GM12878 (cell line): ENCODE measurements around the gene KCNJ13. TPM values are rescaled to one million over a fixed set of nuclear protein-coding genes. Genes with fewer than 3 reads are reported as not detected.

Source experiments
- ATAC-seq: fragments of 200-7000 bp; cut with Tn5 transposase; 3 replicates; pipeline ENCODE4 v1.9.1; 2020; ENCODE audit warnings: mild to moderate bottlenecking, moderate library complexity
- BruUV-seq: library from RNA; stranded (reverse); fragments of 400-500 nt; replicated peaks from 2 replicates; lab custom pipeline; 2021; lab: Mats Ljungman, UMichigan
- CTCF ChIA-PET: fragments of 300-600 bp; sonication (Branson Sonifier 250); formaldehyde crosslinking; extraction: SDS; loops from one replicate; lab custom pipeline; 2021; ENCODE audit warnings: inconsistent platforms; lab: Yijun Ruan, JAX
- POLR2A ChIA-PET: fragments of 350-600 bp; formaldehyde crosslinking; extraction: SDS; loops from one replicate; lab custom pipeline; 2021; ENCODE audit warnings: inconsistent platforms; lab: Charles Lee
- RAD21 ChIA-PET: fragments of 300-600 bp; sonication (Branson Sonifier 250); formaldehyde crosslinking; loops from one replicate; lab custom pipeline; 2023; ENCODE audit warnings: antibody characterized with exemption; ENCODE audit not compliant: unreplicated experiment; lab: Charles Lee
- SMC1A ChIA-PET: fragments of 300-600 bp; sonication (Branson Sonifier 250); formaldehyde crosslinking; loops from one replicate; lab custom pipeline; 2023; ENCODE audit not compliant: unreplicated experiment, uncharacterized antibody; lab: Charles Lee
- DNase-seq: peaks from one replicate; pipeline ENCODE4 v3.0.0-alpha.2; 2011; ENCODE audit warnings: low read depth, low spot score
- FAIRE-seq: peaks from 3 replicates; lab custom pipeline; 2011; peaks lifted over from hg19 to GRCh38; lab: Jason Lieb, UNC
- H2AFZ ChIP-seq: 2 replicates; pipeline ENCODE4 v1.6.0; 2011; ENCODE audit warnings: low read depth, low read length, control low read depth; ENCODE audit not compliant: control insufficient read depth
- H3K27ac ChIP-seq: 2 replicates; pipeline ENCODE4 v1.5.1; 2011; ENCODE audit warnings: control low read depth; ENCODE audit not compliant: control insufficient read depth, insufficient read depth
- H3K27me3 ChIP-seq, 2 experiments: replicated peaks in 1 of 2; 2 replicates each; pipeline versions ENCODE4 v1.6.0 to v1.6.1; 2011; ENCODE audit warnings: low read length in 1 of 2; ENCODE audit not compliant: control insufficient read depth in 2 of 2, insufficient read depth in 2 of 2
- H3K36me3 ChIP-seq, 2 experiments: 2 replicates each; pipeline ENCODE4 v1.5.1; 2011; ENCODE audit warnings: low read length in 1 of 2; ENCODE audit not compliant: control insufficient read depth in 2 of 2, insufficient read depth in 2 of 2
- H3K4me1 ChIP-seq: 2 replicates; pipeline ENCODE4 v1.6.1; 2011; ENCODE audit warnings: mild to moderate bottlenecking, low read length, moderate library complexity, mixed read lengths; ENCODE audit not compliant: control insufficient read depth, insufficient read depth
- H3K4me2 ChIP-seq: 2 replicates; pipeline ENCODE4 v1.6.0; 2011; ENCODE audit warnings: control low read depth; ENCODE audit not compliant: control insufficient read depth, insufficient read depth
- H3K4me3 ChIP-seq: fragments of 200-600 bp; sonication (generic); 2 replicates; pipeline ENCODE4 v1.5.1; 2016
- H3K79me2 ChIP-seq: 2 replicates; pipeline ENCODE4 v1.6.0; 2011; ENCODE audit warnings: low read length; ENCODE audit not compliant: control insufficient read depth, insufficient read depth
- H3K9ac ChIP-seq: 2 replicates; pipeline ENCODE4 v1.8.0; 2011; ENCODE audit warnings: low read length, control low read depth, mixed read lengths; ENCODE audit not compliant: control insufficient read depth, insufficient read depth
- H3K9me3 ChIP-seq: replicated peaks from 3 replicates; pipeline ENCODE4 v1.5.1; 2011; ENCODE audit warnings: mild to moderate bottlenecking, low read length; ENCODE audit not compliant: control insufficient read depth, insufficient read depth
- H4K20me1 ChIP-seq: 2 replicates; pipeline ENCODE4 v1.6.0; 2011; ENCODE audit not compliant: control insufficient read depth, insufficient read depth
- ATF7 ChIP-seq: fragments of 450-650 bp; IDR thresholded peaks from 2 replicates; pipeline ENCODE4 v1.6.1; 2016; ENCODE audit warnings: low read depth, mild to moderate bottlenecking
- BACH1 ChIP-seq: fragments of 450-650 bp; IDR thresholded peaks from 2 replicates; pipeline ENCODE4 v1.6.1; 2017; ENCODE audit warnings: mild to moderate bottlenecking, borderline replicate concordance
- BHLHE40 ChIP-seq, 2 experiments: fragments of 450-650 bp in 1 of 2; IDR thresholded peaks; 2 replicates each; pipeline ENCODE4 v1.6.1; 2011 to 2017; ENCODE audit warnings: low read depth in 2 of 2, borderline replicate concordance in 1 of 2, improper control_type of control experiment in 1 of 2, low read length in 1 of 2, mild to moderate bottlenecking in 1 of 2
- BMI1 ChIP-seq: fragments of 450-650 bp; IDR thresholded peaks from 2 replicates; pipeline ENCODE4 v1.6.1; 2016; ENCODE audit warnings: mild to moderate bottlenecking, moderate library complexity, borderline replicate concordance
- DPF2 ChIP-seq: fragments of 450-650 bp; IDR thresholded peaks from 2 replicates; pipeline ENCODE4 v1.6.1; 2017; ENCODE audit warnings: mild to moderate bottlenecking
- EGR1 ChIP-seq, 2 experiments: IDR thresholded peaks; 1 replicate in 1 of 2; 2 replicates in 1 of 2; pipeline ENCODE4 v1.6.1; 2011 to 2012; ENCODE audit warnings: low read depth in 2 of 2, low read length in 2 of 2, borderline replicate concordance in 1 of 2, mild to moderate bottlenecking in 1 of 2, moderate library complexity in 1 of 2
- IKZF2 ChIP-seq, 2 experiments: fragments of 450-650 bp; IDR thresholded peaks; 2 replicates each; pipeline ENCODE4 v1.6.1; 2017; ENCODE audit warnings: mild to moderate bottlenecking in 2 of 2, moderate library complexity in 2 of 2
- MEF2B ChIP-seq: fragments of 450-650 bp; IDR thresholded peaks from 2 replicates; pipeline ENCODE4 v1.6.1; 2018; ENCODE audit warnings: mild to moderate bottlenecking, moderate library complexity; ENCODE audit not compliant: partially characterized antibody, poor library complexity, severe bottlenecking
- MTA2 ChIP-seq: fragments of 450-650 bp; IDR thresholded peaks from 2 replicates; pipeline ENCODE4 v1.6.1; 2016; ENCODE audit warnings: low read depth, mild to moderate bottlenecking, moderate library complexity
- NFYB ChIP-seq: IDR thresholded peaks from 2 replicates; pipeline ENCODE4 v1.6.1; 2011; ENCODE audit warnings: low read depth, mild to moderate bottlenecking, low read length, improper control_type of control experiment, moderate library complexity; ENCODE audit not compliant: insufficient read depth
- ZNF217 ChIP-seq: fragments of 450-650 bp; IDR thresholded peaks from 2 replicates; pipeline ENCODE4 v1.6.1; 2017; ENCODE audit warnings: antibody characterized with exemption, mild to moderate bottlenecking
- ZZZ3 ChIP-seq: IDR thresholded peaks from 2 replicates; pipeline ENCODE4 v1.6.1; 2011; ENCODE audit warnings: low read depth; ENCODE audit not compliant: control insufficient read depth, insufficient read length
- WGBS: methylation state at CpG from one replicate; pipeline ENCODE4 v1.1.6; 2016; ENCODE audit warnings: low lambda C conversion rate; ENCODE audit not compliant: insufficient replicate concordance, insufficient coverage; ENCODE audit errors: missing lambda C conversion rate; 5-methylcytosine and 5-hydroxymethylcytosine counted together
- in situ Hi-C: fragments of 300-500 bp; cut with MboI; formaldehyde crosslinking; loops from 9 replicates; pipeline ENCODE4 v1.14.3; 2018; ENCODE audit warnings: mixed read lengths
- intact Hi-C: fragments of 100-400 bp; cut with micrococcal nuclease; formaldehyde crosslinking; loops from one replicate; pipeline ENCODE4 v1.14.2; 2022; ENCODE audit not compliant: unreplicated experiment
- polyA plus RNA-seq, 11 experiments: library from polyadenylated mRNA; depleted of rRNA in 4 of 11; unstranded in 6 of 11; stranded (reverse) in 5 of 11; fragments of >200 nt; fragmentation: Nextera tagmentation in 4 of 11; fragmentation: Illumina TruSeq in 1 of 11; extraction: Ambion mirVana in 4 of 11; extraction: Trizol in 1 of 11; gene quantifications; 1 replicate in 1 of 11; 2 replicates in 10 of 11; pipeline versions ENCODE4 v1.2.1 to v1.2.3, GENCODE V29; 2011 to 2016; ENCODE audit warnings: inconsistent platforms in 2 of 11, missing spikeins in 2 of 11, low read depth in 1 of 11
- total RNA-seq, 4 experiments: library from RNA; depleted of rRNA in 3 of 4; stranded (reverse); fragments of >200 nt in 3 of 4; fragmentation: Illumina TruSeq in 1 of 4; extraction: Trizol in 1 of 4; gene quantifications; 2 replicates each; pipeline versions ENCODE4 v1.2.1 to v1.2.3, GENCODE V29; 2013 to 2021
- TF ChIP-seq, protein P1 (sequence below): fragments of 450-650 bp; IDR thresholded peaks from 2 replicates; pipeline ENCODE4 v1.6.1; 2017; ENCODE audit warnings: antibody characterized with exemption, mild to moderate bottlenecking, moderate library complexity
- TF ChIP-seq, protein P2 (sequence below): fragments of 450-650 bp; IDR thresholded peaks from 2 replicates; pipeline ENCODE4 v1.6.1; 2017; ENCODE audit warnings: low read depth, mild to moderate bottlenecking, moderate library complexity
- TF ChIP-seq, protein P3 (sequence below): fragments of 150-350 bp; IDR thresholded peaks from 2 replicates; pipeline ENCODE4 v1.6.1; 2014; ENCODE audit warnings: mild to moderate bottlenecking, low read depth, low read length

Gene KCNJ13
- total and polyA plus RNA-seq, 10 of the 15 experiments (the other 5 are each of a cell fraction or from before 2014, with no cell fraction given): 0.24 to 0.68 (median 0.29) TPM; not detected in 7

DNA sequence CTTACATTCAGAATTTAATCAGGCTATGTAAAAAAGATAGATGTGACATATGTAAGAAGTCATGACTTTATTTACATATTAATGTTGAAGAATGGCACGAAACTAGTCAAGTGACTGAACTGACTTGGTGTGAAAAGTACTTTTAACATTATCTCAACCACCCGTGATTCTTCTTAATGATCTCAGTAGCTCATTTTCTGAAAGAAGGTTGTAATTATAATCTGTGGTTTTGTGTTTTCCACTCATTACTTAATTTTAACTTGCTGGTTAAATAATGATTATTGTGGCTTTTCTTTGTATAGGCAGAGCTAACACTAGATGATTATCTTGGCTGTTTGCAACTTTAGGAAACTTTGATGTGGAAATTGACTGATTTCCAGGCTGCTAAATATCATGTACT lies 18.5 kb downstream of the KCNJ13 start:
- Histone ChIP-seq H3K9me3 (no peaks in the 10 kb centered on the region), H4K20me1 (no peaks in the 10 kb centered on the region), H3K79me2 (no peaks in the 10 kb centered on the region), H2AFZ (no peak overlapping the region), H3K27ac (no peak overlapping the region), H3K9ac (no peak overlapping the region), H3K4me1 (no peaks in the 10 kb centered on the region), H3K27me3 (no peaks in the 10 kb centered on the region), H3K36me3 (peaks cover 5 to 11% of the 10 kb centered on the region in 2 experiments; a peak in 3 of 4 replicates), H3K4me3 (no peak overlapping the region), H3K4me2 (no peak overlapping the region)
- no TSS peak for BruUV-seq
- ATAC-seq: no peak
- SMC1A ChIA-PET: interaction anchor here (0.6 to 2.8 kb wide), 6 partner anchors 10 to 271 kb away, joined by 3 to 13 read pairs (median 8); no protein-coding TSS in a partner anchor
- RAD21 ChIA-PET: interaction anchor here (0.9 to 2.1 kb wide), 4 partner anchors 15 to 296 kb away, joined by 3 to 5 read pairs (median 4); no protein-coding TSS in a partner anchor
- no peak for DNase-seq
- CTCF ChIA-PET: interaction anchor here (1.0 to 2.7 kb wide), 9 partner anchors 11 to 493 kb away, joined by 3 to 13 read pairs (median 6); partner anchors contain the start of gene ATG16L1
- intact Hi-C loops (no loop called here), in situ Hi-C loops (no loop called here)
- POLR2A ChIA-PET: no interaction called here
- 98% methylated on average over 2 of the region's 2 CpGs for WGBS
- FAIRE-seq: no peak
- TF ChIP-seq ATF7 (peak; percentile 85), EGR1 (IDR thresholded peaks at IDR 0.05; ENCODE audit: borderline replicate concordance in 1 of 2, low read depth in 2 of 2, low read length in 2 of 2) (no peak), BMI1 (peak; percentile 55; the same call in 1 of the 2 replicates), DPF2 (peak; percentile 58), MEF2B (peak; percentile 41), NFYB (no peak), BACH1 (peak; percentile 42; the same call in 1 of the 2 replicates), ZNF217 (peak; percentile 73; the same call in 1 of the 2 replicates), MTA2 (peak; percentile 99), ZZZ3 (no peak), IKZF2 (IDR thresholded peaks at IDR 0.05) (peak; percentile 39 to 58; a peak in 2 of 4 replicates), BHLHE40 (IDR thresholded peaks at IDR 0.05; ENCODE audit: borderline replicate concordance in 1 of 2, low read depth in 2 of 2, low read length in 1 of 2) (peak; percentile 39 to 72; a peak in 2 of 4 replicates)
- TF ChIP-seq, protein P1, sequence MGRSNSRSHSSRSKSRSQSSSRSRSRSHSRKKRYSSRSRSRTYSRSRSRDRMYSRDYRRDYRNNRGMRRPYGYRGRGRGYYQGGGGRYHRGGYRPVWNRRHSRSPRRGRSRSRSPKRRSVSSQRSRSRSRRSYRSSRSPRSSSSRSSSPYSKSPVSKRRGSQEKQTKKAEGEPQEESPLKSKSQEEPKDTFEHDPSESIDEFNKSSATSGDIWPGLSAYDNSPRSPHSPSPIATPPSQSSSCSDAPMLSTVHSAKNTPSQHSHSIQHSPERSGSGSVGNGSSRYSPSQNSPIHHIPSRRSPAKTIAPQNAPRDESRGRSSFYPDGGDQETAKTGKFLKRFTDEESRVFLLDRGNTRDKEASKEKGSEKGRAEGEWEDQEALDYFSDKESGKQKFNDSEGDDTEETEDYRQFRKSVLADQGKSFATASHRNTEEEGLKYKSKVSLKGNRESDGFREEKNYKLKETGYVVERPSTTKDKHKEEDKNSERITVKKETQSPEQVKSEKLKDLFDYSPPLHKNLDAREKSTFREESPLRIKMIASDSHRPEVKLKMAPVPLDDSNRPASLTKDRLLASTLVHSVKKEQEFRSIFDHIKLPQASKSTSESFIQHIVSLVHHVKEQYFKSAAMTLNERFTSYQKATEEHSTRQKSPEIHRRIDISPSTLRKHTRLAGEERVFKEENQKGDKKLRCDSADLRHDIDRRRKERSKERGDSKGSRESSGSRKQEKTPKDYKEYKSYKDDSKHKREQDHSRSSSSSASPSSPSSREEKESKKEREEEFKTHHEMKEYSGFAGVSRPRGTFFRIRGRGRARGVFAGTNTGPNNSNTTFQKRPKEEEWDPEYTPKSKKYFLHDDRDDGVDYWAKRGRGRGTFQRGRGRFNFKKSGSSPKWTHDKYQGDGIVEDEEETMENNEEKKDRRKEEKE: no peak
- TF ChIP-seq, protein P2, sequence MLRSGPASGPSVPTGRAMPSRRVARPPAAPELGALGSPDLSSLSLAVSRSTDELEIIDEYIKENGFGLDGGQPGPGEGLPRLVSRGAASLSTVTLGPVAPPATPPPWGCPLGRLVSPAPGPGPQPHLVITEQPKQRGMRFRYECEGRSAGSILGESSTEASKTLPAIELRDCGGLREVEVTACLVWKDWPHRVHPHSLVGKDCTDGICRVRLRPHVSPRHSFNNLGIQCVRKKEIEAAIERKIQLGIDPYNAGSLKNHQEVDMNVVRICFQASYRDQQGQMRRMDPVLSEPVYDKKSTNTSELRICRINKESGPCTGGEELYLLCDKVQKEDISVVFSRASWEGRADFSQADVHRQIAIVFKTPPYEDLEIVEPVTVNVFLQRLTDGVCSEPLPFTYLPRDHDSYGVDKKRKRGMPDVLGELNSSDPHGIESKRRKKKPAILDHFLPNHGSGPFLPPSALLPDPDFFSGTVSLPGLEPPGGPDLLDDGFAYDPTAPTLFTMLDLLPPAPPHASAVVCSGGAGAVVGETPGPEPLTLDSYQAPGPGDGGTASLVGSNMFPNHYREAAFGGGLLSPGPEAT: peak; percentile 38; the same call in 1 of the 2 replicates
- TF ChIP-seq, protein P3, sequence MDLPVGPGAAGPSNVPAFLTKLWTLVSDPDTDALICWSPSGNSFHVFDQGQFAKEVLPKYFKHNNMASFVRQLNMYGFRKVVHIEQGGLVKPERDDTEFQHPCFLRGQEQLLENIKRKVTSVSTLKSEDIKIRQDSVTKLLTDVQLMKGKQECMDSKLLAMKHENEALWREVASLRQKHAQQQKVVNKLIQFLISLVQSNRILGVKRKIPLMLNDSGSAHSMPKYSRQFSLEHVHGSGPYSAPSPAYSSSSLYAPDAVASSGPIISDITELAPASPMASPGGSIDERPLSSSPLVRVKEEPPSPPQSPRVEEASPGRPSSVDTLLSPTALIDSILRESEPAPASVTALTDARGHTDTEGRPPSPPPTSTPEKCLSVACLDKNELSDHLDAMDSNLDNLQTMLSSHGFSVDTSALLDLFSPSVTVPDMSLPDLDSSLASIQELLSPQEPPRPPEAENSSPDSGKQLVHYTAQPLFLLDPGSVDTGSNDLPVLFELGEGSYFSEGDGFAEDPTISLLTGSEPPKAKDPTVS: no peak
